Cardiac fibroblast (primary cell): ENCODE results near the gene ZNF408.

Source experiments
- DNase-seq, 2 donors: peaks; one replicate each; pipeline versions ENCODE4 v3.0.0 to v3.0.0-alpha.2; 2010; ENCODE audit warnings: low read depth in 2 of 2
- H3K4me3 ChIP-seq, 2 donors: replicated peaks in 1 of 2; 1 replicate in 1 of 2; 2 replicates in 1 of 2; pipeline ENCODE4 v1.5.1; 2011; ENCODE audit warnings: low read depth in 2 of 2, low read length in 2 of 2, mild to moderate bottlenecking in 2 of 2, moderate library complexity in 1 of 2
- TF ChIP-seq, protein P1 (sequence below): IDR thresholded peaks from one replicate; pipeline ENCODE4 v1.5.1; 2011; ENCODE audit warnings: low read depth, mild to moderate bottlenecking, low read length, inconsistent platforms

Gene ZNF408

DNA sequence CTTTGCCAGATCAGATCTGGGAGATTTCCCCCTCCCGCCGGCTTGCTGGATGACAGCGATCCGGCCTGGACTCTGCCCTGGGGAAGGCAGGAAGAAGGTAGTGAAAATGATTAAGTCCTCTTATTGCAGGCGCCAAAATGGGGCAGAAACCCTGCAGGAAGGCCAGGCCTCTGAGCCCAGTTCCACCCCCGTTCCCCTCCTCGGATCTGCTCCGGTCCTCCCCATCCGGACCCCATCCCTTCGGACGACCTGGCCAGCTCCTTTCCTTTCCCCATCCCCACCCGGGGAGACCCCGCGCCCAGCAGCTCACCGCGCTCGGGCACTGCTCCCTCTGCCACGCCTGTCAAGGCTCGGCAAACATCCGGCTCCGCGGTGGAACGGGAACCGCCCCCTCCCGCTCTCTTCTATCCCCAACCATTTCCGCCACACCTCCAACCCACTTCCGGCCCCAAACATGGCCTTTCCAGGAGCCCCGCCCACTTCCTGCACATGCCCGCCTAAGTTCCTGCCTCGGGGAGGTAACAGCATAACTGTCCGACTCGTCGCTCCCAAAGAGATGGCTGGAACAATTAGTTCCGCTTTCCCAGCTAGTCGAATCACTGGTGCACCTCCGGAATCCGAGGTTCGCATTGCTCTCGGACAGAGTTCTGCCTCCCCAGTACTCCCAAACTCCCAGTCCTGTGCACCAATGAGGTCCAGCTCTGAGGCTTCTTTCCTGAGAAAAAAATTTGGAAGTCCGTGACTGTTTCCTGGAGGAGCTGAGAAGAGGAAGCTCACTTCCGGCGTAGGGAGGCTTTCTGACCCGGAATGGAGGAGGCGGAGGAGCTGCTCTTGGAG lies at the start of gene ZNF408, which contains the start of gene ARHGAP1:
Gene ZNF408, plus strand, starts transcription at position 791 of the 837 bp plus-strand sequence. Its CDS starts 17 bp downstream, at position 808.
Gene ARHGAP1, minus strand, starts transcription at position 379 of the 837 bp plus-strand sequence. CDS start 4,512 bp downstream, outside the sequence.
- TF ChIP-seq, protein P1, sequence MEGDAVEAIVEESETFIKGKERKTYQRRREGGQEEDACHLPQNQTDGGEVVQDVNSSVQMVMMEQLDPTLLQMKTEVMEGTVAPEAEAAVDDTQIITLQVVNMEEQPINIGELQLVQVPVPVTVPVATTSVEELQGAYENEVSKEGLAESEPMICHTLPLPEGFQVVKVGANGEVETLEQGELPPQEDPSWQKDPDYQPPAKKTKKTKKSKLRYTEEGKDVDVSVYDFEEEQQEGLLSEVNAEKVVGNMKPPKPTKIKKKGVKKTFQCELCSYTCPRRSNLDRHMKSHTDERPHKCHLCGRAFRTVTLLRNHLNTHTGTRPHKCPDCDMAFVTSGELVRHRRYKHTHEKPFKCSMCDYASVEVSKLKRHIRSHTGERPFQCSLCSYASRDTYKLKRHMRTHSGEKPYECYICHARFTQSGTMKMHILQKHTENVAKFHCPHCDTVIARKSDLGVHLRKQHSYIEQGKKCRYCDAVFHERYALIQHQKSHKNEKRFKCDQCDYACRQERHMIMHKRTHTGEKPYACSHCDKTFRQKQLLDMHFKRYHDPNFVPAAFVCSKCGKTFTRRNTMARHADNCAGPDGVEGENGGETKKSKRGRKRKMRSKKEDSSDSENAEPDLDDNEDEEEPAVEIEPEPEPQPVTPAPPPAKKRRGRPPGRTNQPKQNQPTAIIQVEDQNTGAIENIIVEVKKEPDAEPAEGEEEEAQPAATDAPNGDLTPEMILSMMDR, result no peak
- peak; percentile 99 for DNase-seq
- H3K4me3 ChIP-seq, result peak within 1 kb of the TSS; percentile 69 to 99

DNA sequence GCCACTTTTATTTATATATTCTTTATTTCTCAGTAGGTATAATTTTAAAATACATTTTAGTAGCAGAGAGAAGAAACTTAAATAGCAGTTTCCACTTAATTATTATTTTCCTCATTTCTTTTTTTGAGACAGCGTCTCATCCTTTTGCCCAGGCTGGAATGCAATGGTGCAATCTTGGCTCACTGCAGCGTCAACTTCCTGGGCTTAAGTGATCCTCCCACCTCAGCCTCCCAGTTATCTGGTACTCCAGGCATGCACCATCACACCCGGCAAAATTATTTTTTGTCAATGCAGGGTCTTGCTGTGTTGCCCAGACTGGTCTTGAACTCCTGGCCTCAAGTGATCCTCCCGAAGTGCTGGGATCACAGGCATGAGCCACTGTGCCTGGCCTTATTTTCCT lies 45.2 kb upstream of the ZNF408 start:
- TF ChIP-seq, protein P1, result no peak
- peak; percentile 43 to 67 for DNase-seq
- H3K4me3 ChIP-seq, result no peak overlapping the region

DNA sequence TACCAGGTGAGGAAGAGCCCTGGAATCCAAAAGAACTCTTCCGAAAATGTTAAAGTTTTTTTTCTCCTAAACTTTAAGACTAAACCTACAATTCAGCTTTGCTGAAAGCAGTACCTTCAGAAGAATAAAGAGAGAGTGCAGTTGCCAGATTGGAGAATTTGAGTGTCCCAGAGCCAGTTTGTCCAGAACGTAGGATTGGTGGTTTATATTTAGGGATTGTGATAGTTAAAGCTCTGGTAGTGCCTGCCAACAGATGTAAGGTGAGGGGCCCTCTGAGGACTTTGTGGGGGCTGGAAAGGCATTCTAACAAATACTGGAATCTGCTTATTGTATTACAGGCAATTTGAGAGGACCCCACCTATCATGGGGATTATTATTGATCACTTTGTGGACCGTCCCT lies 43.6 kb upstream of the ZNF408 start:
- TF ChIP-seq, protein P1, result no peak
- DNase-seq, result no peak
- no peak overlapping the region for H3K4me3 ChIP-seq

DNA sequence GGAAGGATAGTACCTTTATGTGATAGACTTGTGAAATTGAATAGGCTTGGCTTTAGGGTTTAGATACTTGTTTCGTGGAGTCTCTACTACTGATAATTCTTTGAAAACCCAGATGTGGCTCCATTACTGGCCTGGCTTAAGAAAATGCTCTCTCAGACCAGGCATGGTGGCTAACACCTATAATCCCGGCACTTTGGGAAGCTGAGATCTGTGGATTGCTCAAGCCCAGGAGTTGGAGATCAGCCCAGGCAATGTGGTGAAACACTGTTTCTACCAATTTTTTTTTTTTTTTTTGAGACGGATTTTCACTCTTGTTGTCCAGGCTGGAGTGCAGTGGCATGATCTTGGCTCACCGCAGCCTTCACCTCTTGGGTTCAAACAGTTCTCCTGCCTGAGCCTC lies 42.6 kb upstream of the ZNF408 start:
- H3K4me3 ChIP-seq, result no peak overlapping the region
- peak; percentile 85 to 88 for DNase-seq
- TF ChIP-seq, protein P1, result no peak

DNA sequence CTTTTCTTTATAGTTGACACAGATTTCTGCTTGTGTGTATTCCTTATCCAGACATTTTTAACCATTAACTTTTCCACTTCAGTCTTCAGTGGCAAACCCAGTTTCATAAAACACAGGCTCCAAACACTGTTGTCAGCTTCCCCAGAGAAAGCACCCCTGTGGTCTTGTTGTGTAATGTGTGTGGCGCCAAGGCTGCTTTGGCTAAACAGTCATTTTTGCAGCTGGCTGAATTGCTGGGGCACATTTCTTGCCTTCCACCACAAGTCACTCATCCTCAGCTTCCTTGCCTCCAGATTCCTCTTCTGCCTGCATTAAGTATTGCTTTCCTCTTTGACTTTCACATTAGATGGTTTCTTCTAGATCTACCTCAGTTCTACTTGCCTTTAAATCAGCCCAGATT lies 40.9 kb upstream of the ZNF408 start:
- TF ChIP-seq, protein P1, result no peak
- DNase-seq, result peak; percentile 77 to 81
- H3K4me3 ChIP-seq, result no peak overlapping the region

DNA sequence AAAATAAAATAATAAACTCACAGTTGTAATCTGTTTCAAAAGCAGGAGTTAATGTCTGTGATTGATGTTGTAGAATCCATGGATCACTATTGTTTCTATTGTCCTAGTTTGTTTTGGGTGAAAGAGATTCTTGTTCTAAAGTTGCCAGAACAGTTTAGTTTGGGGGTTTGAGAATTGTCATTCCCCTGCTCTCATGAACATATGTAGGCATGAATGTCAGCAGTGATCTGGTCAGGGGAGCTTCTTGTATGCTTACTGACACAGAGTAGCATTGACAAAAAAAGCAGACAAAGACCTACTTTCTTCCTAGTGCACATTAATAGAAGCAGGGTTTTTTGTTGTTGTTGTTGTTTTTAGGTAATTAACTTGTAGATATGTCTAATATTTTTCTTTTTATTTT lies 39.0 kb upstream of the ZNF408 start:
- no peak for DNase-seq
- TF ChIP-seq, protein P1, result no peak
- H3K4me3 ChIP-seq, result no peak overlapping the region
